Retinal pigment epithelial cell (primary cell): ENCODE data around the gene PLCD1.
"Not testable (repeated sequence)": the region's sequence is repeated elsewhere in the genome, so short reads cannot be mapped to it uniquely, and the experiment has no call there.

ENCODE experiments used
- DNase-seq: peaks from one replicate; pipeline ENCODE4 v3.0.0-alpha.2; 2010; ENCODE audit warnings: low read depth
- H3K4me3 ChIP-seq: 2 replicates; pipeline ENCODE4 v1.5.1; 2011; ENCODE audit warnings: mild to moderate bottlenecking, low read length, control low read depth, moderate library complexity
- CTCF ChIP-seq: conservative IDR thresholded peaks from 2 replicates; pipeline ENCODE4 v1.5.1; 2011; ENCODE audit warnings: low read depth, low read length, control low read depth, inconsistent platforms

The PLCD1 gene

GRCh38 chr3:38043486-38043885 lies 14.0 kb upstream of the PLCD1 start:
- no peak overlapping the region for H3K4me3 ChIP-seq
- TF ChIP-seq CTCF: no peak
- DNase-seq: no peak

GRCh38 chr3:38040401-38040800 lies 11.0 kb upstream of the PLCD1 start:
- no peak overlapping the region for H3K4me3 ChIP-seq
- DNase-seq: no peak
- no peak for TF ChIP-seq CTCF

- H3K4me3 ChIP-seq: peak overlapping the region; percentile 51
- no peak for TF ChIP-seq CTCF
- no peak for DNase-seq
Observed at GRCh38 chr3:38039899-38040261, 10.4 kb upstream of the PLCD1 start.

GRCh38 chr3:38039101-38039898 lies 9.9 kb upstream of the PLCD1 start, which contains the start of gene DLEC1:
Gene DLEC1, plus strand, starts transcription at chr3:38039208. Its CDS starts 18 bp downstream, at chr3:38039226.
- DNase-seq: no peak
- H3K4me3 ChIP-seq: peak within 1 kb of the TSS; percentile 51

GRCh38 chr3:38038447-38038911 lies 9.0 kb upstream of the PLCD1 start:
- DNase-seq: no peak
- TF ChIP-seq CTCF: no peak
- H3K4me3 ChIP-seq: no peak overlapping the region

More at GRCh38 chr3:38039101-38039898, 9.9 kb upstream of the PLCD1 start, which contains the start of gene DLEC1:
- TF ChIP-seq CTCF: no peak

- DNase-seq: no peak
- no peak for TF ChIP-seq CTCF
- no peak overlapping the region for H3K4me3 ChIP-seq
Observed at GRCh38 chr3:38036906-38037305, 7.5 kb upstream of the PLCD1 start.

GRCh38 chr3:38036286-38036685 lies 6.8 kb upstream of the PLCD1 start:
- DNase-seq: no peak
- no peak for TF ChIP-seq CTCF

GRCh38 chr3:38034335-38034734 lies 4.9 kb upstream of the PLCD1 start:
- not testable (repeated sequence) for H3K4me3 ChIP-seq, DNase-seq

More at GRCh38 chr3:38036286-38036685, 6.8 kb upstream of the PLCD1 start:
- no peak overlapping the region for H3K4me3 ChIP-seq

- DNase-seq, H3K4me3 ChIP-seq: not testable (repeated sequence)
Observed at GRCh38 chr3:38033586-38033985, 4.1 kb upstream of the PLCD1 start.
